H1 (cell line): ENCODE measurements around the gene RUVBL1. TPM values are rescaled to one million over a fixed set of nuclear protein-coding genes. Genes with fewer than 3 reads are reported as not detected.

Experiments
- CTCF ChIA-PET: fragments of 300-600 bp; sonication (Branson Sonifier 250); formaldehyde crosslinking; loops from one replicate; lab custom pipeline; 2021; ENCODE audit not compliant: partially characterized antibody; lab: Charles Lee
- POLR2A ChIA-PET: fragments of 300-600 bp; sonication (Branson Sonifier 250); formaldehyde crosslinking; loops from one replicate; lab custom pipeline; 2021; ENCODE audit warnings: inconsistent platforms; ENCODE audit not compliant: partially characterized antibody; lab: Charles Lee
- DNase-seq, 2 experiments: peaks; one replicate each; pipeline versions ENCODE4 v3.0.0 to v3.0.0-alpha.2; 2010 to 2022; ENCODE audit warnings: low spot score in 2 of 2, low read depth in 1 of 2, mixed read lengths in 1 of 2
- FAIRE-seq: peaks from 2 replicates; lab custom pipeline; 2011; peaks lifted over from hg19 to GRCh38; lab: Jason Lieb, UNC
- H2AFZ ChIP-seq: 2 replicates; pipeline ENCODE4 v1.8.1; 2012; ENCODE audit warnings: low read length, inconsistent platforms
- H2AK5ac ChIP-seq: 2 replicates; pipeline ENCODE4 v1.6.1; 2013; ENCODE audit warnings: low read depth, low read length
- H2BK120ac ChIP-seq: replicated peaks from 2 replicates; pipeline ENCODE3; 2013; ENCODE audit warnings: low read depth, low read length, inconsistent platforms
- H2BK12ac ChIP-seq: 2 replicates; pipeline ENCODE4 v1.6.1; 2013; ENCODE audit warnings: low read depth, low read length
- H2BK15ac ChIP-seq: 2 replicates; pipeline ENCODE4 v1.6.1; 2013; ENCODE audit warnings: low read length
- H2BK20ac ChIP-seq: 2 replicates; pipeline ENCODE4 v1.6.1; 2013; ENCODE audit warnings: low read length
- H2BK5ac ChIP-seq: 2 replicates; pipeline ENCODE4 v1.6.1; 2013; ENCODE audit warnings: low read depth, low read length
- H3K14ac ChIP-seq: 2 replicates; pipeline ENCODE4 v1.6.1; 2013; ENCODE audit warnings: inconsistent platforms; ENCODE audit not compliant: insufficient read length
- H3K18ac ChIP-seq: 2 replicates; pipeline ENCODE4 v1.6.1; 2013; ENCODE audit warnings: low read length; ENCODE audit errors: extremely low read depth
- H3K23ac ChIP-seq: 2 replicates; pipeline ENCODE4 v1.6.1; 2013; ENCODE audit warnings: inconsistent platforms; ENCODE audit not compliant: insufficient read length
- H3K23me2 ChIP-seq: 2 replicates; pipeline ENCODE4 v1.6.1; 2013; ENCODE audit warnings: low read depth, low read length
- H3K27ac ChIP-seq: 2 replicates; pipeline ENCODE4 v1.6.1; 2011; ENCODE audit warnings: low read depth, low read length, inconsistent platforms
- H3K27me3 ChIP-seq, 4 experiments: replicated peaks in 1 of 4; 1 replicate in 1 of 4; 2 replicates in 3 of 4; pipeline versions ENCODE4 v1.6.1 to v1.8.1; 2011 to 2013; ENCODE audit warnings: low read length in 3 of 4, mild to moderate bottlenecking in 3 of 4, inconsistent platforms in 2 of 4, mixed read lengths in 2 of 4, moderate library complexity in 1 of 4; ENCODE audit not compliant: control insufficient read depth in 3 of 4, insufficient read depth in 3 of 4; ENCODE audit errors: extremely low read depth in 1 of 4
- H3K36me3 ChIP-seq, 4 experiments: 2 replicates each; pipeline versions ENCODE4 v1.6.1 to v1.8.1; 2011 to 2013; ENCODE audit warnings: mild to moderate bottlenecking in 4 of 4, low read length in 3 of 4, moderate library complexity in 2 of 4, control low read depth in 1 of 4, inconsistent platforms in 1 of 4; ENCODE audit not compliant: insufficient read depth in 4 of 4, control insufficient read depth in 2 of 4
- H3K4ac ChIP-seq: replicated peaks from 2 replicates; pipeline ENCODE3; 2013; ENCODE audit warnings: low read length, low read depth, mixed read lengths, inconsistent platforms; ENCODE audit not compliant: insufficient read length
- H3K4me1 ChIP-seq, 4 experiments: replicated peaks in 1 of 4; 1 replicate in 1 of 4; 2 replicates in 3 of 4; pipeline versions ENCODE4 v1.6.1 to v1.8.1; 2011 to 2013; ENCODE audit warnings: low read length in 3 of 4, inconsistent platforms in 2 of 4, mixed read lengths in 1 of 4; ENCODE audit not compliant: insufficient read depth in 4 of 4, control insufficient read depth in 3 of 4
- H3K4me2 ChIP-seq, 2 experiments: 2 replicates each; pipeline versions ENCODE4 v1.6.1 to v1.8.1; 2011 to 2013; ENCODE audit warnings: low read depth in 2 of 2, low read length in 2 of 2, control low read depth in 1 of 2, inconsistent platforms in 1 of 2, mild to moderate bottlenecking in 1 of 2; ENCODE audit not compliant: insufficient read depth in 1 of 2
- H3K4me3 ChIP-seq, 4 experiments: fragments of 200-600, 300-600 bp in 1 of 4; sonication (generic), shearing (Covaris generic), sonication (Bioruptor Twin) in 1 of 4; 2 replicates each; pipeline versions ENCODE4 v1.5.1 to v1.8.1; 2011 to 2016; ENCODE audit warnings: low read length in 4 of 4, low read depth in 3 of 4, control low read depth in 2 of 4, inconsistent platforms in 2 of 4, mild to moderate bottlenecking in 2 of 4, mixed read lengths in 1 of 4, moderate library complexity in 1 of 4; ENCODE audit not compliant: insufficient read depth in 2 of 4; ENCODE audit errors: extremely low read depth in 1 of 4
- H3K56ac ChIP-seq: replicated peaks from 2 replicates; pipeline ENCODE3; 2013; ENCODE audit warnings: low read depth, mild to moderate bottlenecking, mixed read lengths, low read length, inconsistent platforms; ENCODE audit not compliant: insufficient read length
- H3K79me1 ChIP-seq: 2 replicates; pipeline ENCODE4 v1.6.1; 2013; ENCODE audit warnings: low read depth, low read length, control low read depth
- H3K79me2 ChIP-seq, 2 experiments: 2 replicates each; pipeline versions ENCODE4 v1.6.1 to v1.8.1; 2012 to 2013; ENCODE audit warnings: low read length in 2 of 2, mild to moderate bottlenecking in 2 of 2, inconsistent platforms in 1 of 2; ENCODE audit not compliant: insufficient read depth in 2 of 2, control insufficient read depth in 1 of 2
- H3K9ac ChIP-seq, 4 experiments: replicated peaks in 1 of 4; 1 replicate in 1 of 4; 2 replicates in 3 of 4; pipeline versions ENCODE4 v1.6.1 to v1.8.1; 2011 to 2013; ENCODE audit warnings: low read depth in 3 of 4, low read length in 3 of 4, control low read depth in 2 of 4, mild to moderate bottlenecking in 2 of 4, moderate library complexity in 2 of 4, inconsistent platforms in 1 of 4; ENCODE audit errors: extremely low read depth in 1 of 4
- H3K9me3 ChIP-seq, 2 experiments: 2 replicates each; pipeline versions ENCODE4 v1.6.1 to v1.8.1; 2012 to 2013; ENCODE audit warnings: mild to moderate bottlenecking in 2 of 2, moderate library complexity in 2 of 2, control low read depth in 1 of 2, inconsistent platforms in 1 of 2, low read depth in 1 of 2, low read length in 1 of 2, mixed read lengths in 1 of 2; ENCODE audit not compliant: insufficient read depth in 2 of 2
- H4K20me1 ChIP-seq, 2 experiments: replicated peaks in 1 of 2; 2 replicates each; pipeline versions ENCODE3 to v1.8.1; 2011 to 2013; ENCODE audit warnings: inconsistent platforms in 2 of 2, low read length in 2 of 2, mild to moderate bottlenecking in 1 of 2; ENCODE audit not compliant: insufficient read depth in 2 of 2, control insufficient read depth in 1 of 2
- H4K5ac ChIP-seq: 2 replicates; pipeline ENCODE4 v1.6.1; 2013; ENCODE audit warnings: low read length, low read depth, mixed read lengths, inconsistent platforms; ENCODE audit not compliant: insufficient read length
- H4K8ac ChIP-seq: 2 replicates; pipeline ENCODE4 v1.8.0; 2013; ENCODE audit warnings: mild to moderate bottlenecking, moderate library complexity, low read length, inconsistent platforms; ENCODE audit not compliant: insufficient read depth; ENCODE audit errors: extremely low read depth
- H4K91ac ChIP-seq: replicated peaks from 2 replicates; pipeline ENCODE3; 2013; ENCODE audit warnings: low read length, mixed read lengths, inconsistent platforms; ENCODE audit not compliant: insufficient read length
- ASH2L ChIP-seq: fragments of 200-600, 300-600 bp; sonication (generic); IDR thresholded peaks from one replicate; pipeline ENCODE4 v1.7.1; 2017; ENCODE audit warnings: low read length
- CHD1 ChIP-seq: IDR thresholded peaks from 2 replicates; pipeline ENCODE4 v1.6.1; 2012; ENCODE audit warnings: low read depth, low read length, improper control_type of control experiment
- CTBP2 ChIP-seq: IDR thresholded peaks from 2 replicates; pipeline ENCODE4 v1.7.0; 2011; ENCODE audit warnings: borderline replicate concordance, mild to moderate bottlenecking, moderate library complexity, mixed read lengths, low read length; ENCODE audit not compliant: insufficient read depth, insufficient read length
- GABPA ChIP-seq: IDR thresholded peaks from 2 replicates; pipeline ENCODE4 v1.6.1; 2011; ENCODE audit warnings: mild to moderate bottlenecking, low read length, moderate library complexity, borderline replicate concordance; ENCODE audit not compliant: insufficient read depth
- HDAC2 ChIP-seq, 2 experiments: fragments of 300-600 bp in 1 of 2; sonication (generic) in 1 of 2; IDR thresholded peaks; 2 replicates each; pipeline ENCODE4 v1.6.1; 2011 to 2012; ENCODE audit warnings: low read depth in 2 of 2, low read length in 2 of 2, mild to moderate bottlenecking in 2 of 2, moderate library complexity in 2 of 2, borderline replicate concordance in 1 of 2, inconsistent platforms in 1 of 2
- RAD21 ChIP-seq, 2 experiments: IDR thresholded peaks in 1 of 2; conservative IDR thresholded peaks in 1 of 2; 2 replicates each; pipeline ENCODE4 v1.6.1; 2011; ENCODE audit warnings: low read depth in 2 of 2, low read length in 2 of 2, improper control_type of control experiment in 1 of 2, inconsistent platforms in 1 of 2, mild to moderate bottlenecking in 1 of 2, moderate library complexity in 1 of 2
- SIN3A ChIP-seq, 2 experiments: IDR thresholded peaks in 1 of 2; conservative IDR thresholded peaks in 1 of 2; 2 replicates each; pipeline ENCODE4 v1.6.1; 2011 to 2012; ENCODE audit warnings: low read length in 2 of 2, improper control_type of control experiment in 1 of 2, low read depth in 1 of 2, mild to moderate bottlenecking in 1 of 2
- WGBS, 2 experiments: shearing (Covaris generic) in 1 of 2; methylation state at CpG; one replicate each; pipeline versions ENCODE4 v1.1.6 to v1.1.7; 2013 to 2015; ENCODE audit warnings: low lambda C conversion rate in 2 of 2, mixed read lengths in 2 of 2, inconsistent platforms in 1 of 2, low coverage in 1 of 2, missing lambda C conversion rate in 1 of 2; ENCODE audit not compliant: insufficient replicate concordance in 2 of 2, insufficient coverage in 1 of 2, insufficient read length in 1 of 2; ENCODE audit errors: extremely low coverage in 1 of 2, missing lambda C conversion rate in 1 of 2; 5-methylcytosine and 5-hydroxymethylcytosine counted together
- polyA plus RNA-seq, 7 experiments: library from polyadenylated mRNA; depleted of rRNA in 3 of 7; stranded (reverse) in 5 of 7; unstranded in 2 of 7; fragments of >200 nt in 5 of 7; fragments of 200-250 nt in 2 of 7; gene quantifications; 1 replicate in 5 of 7; 2 replicates in 1 of 7; 4 replicates in 1 of 7; pipeline versions ENCODE4 v1.2.1 to v1.2.3, GENCODE V29; 2011 to 2013; ENCODE audit warnings: missing spikeins in 2 of 7, mixed read lengths in 2 of 7
- total RNA-seq: library from RNA; stranded (reverse); fragmentation: NEBNext Ultra II Directional; extraction: Animal tissue kit (Norgen Biotek cat#: 25700); gene quantifications from 2 replicates; pipeline ENCODE4 v1.2.1, GENCODE V29; 2021

RUVBL1 gene
- total and polyA plus RNA-seq, 2 of the 8 experiments (the other 6 are each of a cell fraction or from before 2014, with no cell fraction given): 112 to 135 TPM

GRCh38 chr3:128073807-128074206 lies 49.8 kb downstream of the RUVBL1 start:
- POLR2A ChIA-PET: interaction anchor here (0.6 to 1.6 kb wide), 5 partner anchors 13 to 478 kb away, joined by 3 to 5 read pairs (median 3); partner anchors contain the start of genes RUVBL1 and SEC61A1
- H3K4me2 ChIP-seq: no peak overlapping the region
- no peak overlapping the region for H4K8ac ChIP-seq
- H3K27ac ChIP-seq: no peak overlapping the region
- WGBS, 2 experiments: 84% methylated on average over 2 of the region's 2 CpGs; no CpG with 5 or more reads in 1 of the 2 experiments
- no peak overlapping the region for H3K23ac ChIP-seq
- H3K9me3 ChIP-seq: no peaks in the 10 kb centered on the region
- no peak overlapping the region for H4K5ac ChIP-seq
- no peak overlapping the region for H2BK20ac ChIP-seq
- CTCF ChIA-PET: interaction anchor here (0.8 to 1.8 kb wide), 5 partner anchors 8 to 59 kb away, joined by 3 to 9 read pairs (median 4); no protein-coding TSS in a partner anchor
- DNase-seq (no peak), FAIRE-seq (no peak)
- H3K79me1 ChIP-seq: peaks cover 4% of the 10 kb centered on the region; the same call in 1 of the 2 replicates
- H3K79me2 ChIP-seq: no peaks in the 10 kb centered on the region
- peaks cover 15 to 38% (median 28%) of the 10 kb centered on the region in 4 experiments for H3K36me3 ChIP-seq
- H2BK120ac ChIP-seq: no peak overlapping the region
- no peak overlapping the region for H2BK5ac ChIP-seq
- peaks cover 0 to 9% (median 4%) of the 10 kb centered on the region in 4 experiments; a peak in 5 of 7 replicates for H3K27me3 ChIP-seq
- H3K4me3 ChIP-seq: no peak overlapping the region
- peaks cover 17 to 22% of the 10 kb centered on the region in 2 experiments for H4K20me1 ChIP-seq
- H3K18ac ChIP-seq: no peak overlapping the region
- H3K14ac ChIP-seq: no peak overlapping the region
- no peak overlapping the region for H3K4ac ChIP-seq
- no peak overlapping the region for H2BK15ac ChIP-seq
- H2BK12ac ChIP-seq: no peak overlapping the region
- TF ChIP-seq ASH2L (no peak), HDAC2 (IDR thresholded peaks at IDR 0.05; ENCODE audit: borderline replicate concordance in 1 of 2, low read depth in 2 of 2, low read length in 2 of 2) (no peak), CTBP2 (no peak), CHD1 (no peak), RAD21 (IDR thresholded peaks at IDR 0.05 in 1 of 2, conservative IDR thresholded peaks at IDR 0.05 in 1 of 2; ENCODE audit: low read depth in 2 of 2, low read length in 2 of 2) (no peak), GABPA (no peak), SIN3A (conservative IDR thresholded peaks at IDR 0.05 in 1 of 2, IDR thresholded peaks at IDR 0.05 in 1 of 2; ENCODE audit: low read depth in 1 of 2, low read length in 2 of 2) (no peak)
- H3K9ac ChIP-seq: no peak overlapping the region
- no peak overlapping the region for H2AFZ ChIP-seq
- H3K23me2 ChIP-seq: peaks cover 9% of the 10 kb centered on the region; the same call in 1 of the 2 replicates
- H2AK5ac ChIP-seq: no peak overlapping the region
- no peak overlapping the region for H3K56ac ChIP-seq
- peaks cover 5 to 22% (median 14%) of the 10 kb centered on the region in 4 experiments for H3K4me1 ChIP-seq
- no peak overlapping the region for H4K91ac ChIP-seq
